ENCODE data around the gene UQCRQ.

UQCRQ gene

GRCh38 chr5:132916086-132916485 is 49.6 kb downstream of the UQCRQ start:
- DNase-seq: no peak
